Calu3 (cell line): Measurements from ENCODE around the gene NLGN2. TPM values are rescaled to one million over a fixed set of nuclear protein-coding genes. Genes with fewer than 3 reads are reported as not detected.

ENCODE experiments used
- BruUV-seq: library from RNA; stranded (reverse); fragments of 400-500 nt; replicated peaks from 2 replicates; lab custom pipeline; 2021; lab: Mats Ljungman, UMichigan
- CTCF ChIA-PET: fragments of 300-600 bp; sonication (Branson Sonifier 250); formaldehyde crosslinking; loops from one replicate; lab custom pipeline; 2022; ENCODE audit warnings: antibody characterized with exemption; lab: Charles Lee
- DNase-seq: peaks from one replicate; pipeline ENCODE4 v3.0.0; 2022
- H3K27ac Mint-ChIP-seq: one replicate; pipeline ENCODE4 v1.8.0; 2022; ENCODE audit warnings: mixed read lengths; ENCODE audit not compliant: unreplicated experiment
- H3K27me3 Mint-ChIP-seq: one replicate; pipeline ENCODE4 v1.8.0; 2022; ENCODE audit warnings: mixed read lengths; ENCODE audit not compliant: unreplicated experiment
- H3K36me3 Mint-ChIP-seq: one replicate; pipeline ENCODE4 v1.8.0; 2022; ENCODE audit warnings: mild to moderate bottlenecking, moderate library complexity, mixed read lengths; ENCODE audit not compliant: insufficient read depth, unreplicated experiment
- H3K4me1 Mint-ChIP-seq: one replicate; pipeline ENCODE4 v1.8.0; 2022; ENCODE audit warnings: mild to moderate bottlenecking, low read depth, mixed read lengths; ENCODE audit not compliant: unreplicated experiment
- H3K4me3 Mint-ChIP-seq: one replicate; pipeline ENCODE4 v1.8.0; 2022; ENCODE audit warnings: mild to moderate bottlenecking, low read depth, moderate library complexity, mixed read lengths; ENCODE audit not compliant: unreplicated experiment
- H3K9me3 Mint-ChIP-seq: one replicate; pipeline ENCODE4 v1.8.0; 2022; ENCODE audit warnings: low read depth, mixed read lengths; ENCODE audit not compliant: unreplicated experiment
- CTCF ChIP-seq: fragments of 200-600 bp; IDR thresholded peaks from one replicate; pipeline ENCODE4 v1.8.0; 2022; ENCODE audit warnings: antibody characterized with exemption; ENCODE audit not compliant: unreplicated experiment
- intact Hi-C: fragments of 100-400 bp; cut with micrococcal nuclease; formaldehyde crosslinking; loops from one replicate; pipeline ENCODE4 v1.10.0; 2022; ENCODE audit not compliant: unreplicated experiment
- total RNA-seq: library from RNA; stranded (reverse); gene quantifications from 2 replicates; pipeline ENCODE4 v1.2.3, GENCODE V29; 2022

Gene NLGN2
- total RNA-seq, 1 experiment from 2014 or later = 13.9 TPM

GRCh38 chr17:7382901-7383300 lies 24.7 kb upstream of the NLGN2 start:
- TF ChIP-seq CTCF = no peak
- no peak overlapping the region for H3K27ac Mint-ChIP-seq
- intact Hi-C loops = no loop called here
- BruUV-seq = no TSS peak
- H3K4me3 Mint-ChIP-seq = no peak overlapping the region
- CTCF ChIA-PET = no interaction called here
- peaks cover 8% of the 10 kb centered on the region for H3K4me1 Mint-ChIP-seq
- peaks cover 45% of the 10 kb centered on the region for H3K36me3 Mint-ChIP-seq
- no peaks in the 10 kb centered on the region for H3K27me3 Mint-ChIP-seq
- H3K9me3 Mint-ChIP-seq = no peaks in the 10 kb centered on the region
- no peak for DNase-seq

GRCh38 chr17:7383371-7383741 lies 24.3 kb upstream of the NLGN2 start:
- no peak for DNase-seq
- no peaks in the 10 kb centered on the region for H3K27me3 Mint-ChIP-seq
- no peak for TF ChIP-seq CTCF
- BruUV-seq = no TSS peak
- H3K36me3 Mint-ChIP-seq = peaks cover 45% of the 10 kb centered on the region
- H3K4me3 Mint-ChIP-seq = no peak overlapping the region
- H3K27ac Mint-ChIP-seq = no peak overlapping the region
- no peaks in the 10 kb centered on the region for H3K9me3 Mint-ChIP-seq
- CTCF ChIA-PET = no interaction called here
- intact Hi-C loops = no loop called here
- H3K4me1 Mint-ChIP-seq = peaks cover 8% of the 10 kb centered on the region

- no peak overlapping the region for H3K4me3 Mint-ChIP-seq
Measured at GRCh38 chr17:7383742-7384488, 23.7 kb upstream of the NLGN2 start.

GRCh38 chr17:7384489-7385081 lies 23.1 kb upstream of the NLGN2 start:
- Mint-ChIP-seq H3K9me3 (no peaks in the 10 kb centered on the region), H3K27me3 (no peaks in the 10 kb centered on the region), H3K4me1 (peaks cover 8% of the 10 kb centered on the region), H3K36me3 (peaks cover 49% of the 10 kb centered on the region), H3K27ac (no peak overlapping the region), H3K4me3 (no peak overlapping the region)
- DNase-seq = no peak
- no peak for TF ChIP-seq CTCF
- intact Hi-C loops = no loop called here
- CTCF ChIA-PET = no interaction called here
- BruUV-seq = no TSS peak

More at GRCh38 chr17:7383742-7384488, 23.7 kb upstream of the NLGN2 start:
- Mint-ChIP-seq H3K27ac (no peak overlapping the region), H3K9me3 (no peaks in the 10 kb centered on the region), H3K27me3 (no peaks in the 10 kb centered on the region), H3K36me3 (peaks cover 49% of the 10 kb centered on the region), H3K4me1 (peaks cover 8% of the 10 kb centered on the region)
- no peak for DNase-seq
- no TSS peak for BruUV-seq
- CTCF ChIA-PET = no interaction called here
- intact Hi-C loops = no loop called here
- no peak for TF ChIP-seq CTCF
